Hair follicular keratinocyte (primary cell): ENCODE measurements around the gene TPMT. TPM values are rescaled to one million over a fixed set of nuclear protein-coding genes. Genes with fewer than 3 reads are reported as not detected.

Source experiments
- total RNA-seq: library from RNA; depleted of rRNA; stranded (reverse); fragments of >200 nt; gene quantifications from 2 replicates; pipeline ENCODE4 v1.2.3, GENCODE V29; 2015

Gene TPMT
- 12.3 and 18.5 TPM in 2 replicates for total RNA-seq

DNA sequence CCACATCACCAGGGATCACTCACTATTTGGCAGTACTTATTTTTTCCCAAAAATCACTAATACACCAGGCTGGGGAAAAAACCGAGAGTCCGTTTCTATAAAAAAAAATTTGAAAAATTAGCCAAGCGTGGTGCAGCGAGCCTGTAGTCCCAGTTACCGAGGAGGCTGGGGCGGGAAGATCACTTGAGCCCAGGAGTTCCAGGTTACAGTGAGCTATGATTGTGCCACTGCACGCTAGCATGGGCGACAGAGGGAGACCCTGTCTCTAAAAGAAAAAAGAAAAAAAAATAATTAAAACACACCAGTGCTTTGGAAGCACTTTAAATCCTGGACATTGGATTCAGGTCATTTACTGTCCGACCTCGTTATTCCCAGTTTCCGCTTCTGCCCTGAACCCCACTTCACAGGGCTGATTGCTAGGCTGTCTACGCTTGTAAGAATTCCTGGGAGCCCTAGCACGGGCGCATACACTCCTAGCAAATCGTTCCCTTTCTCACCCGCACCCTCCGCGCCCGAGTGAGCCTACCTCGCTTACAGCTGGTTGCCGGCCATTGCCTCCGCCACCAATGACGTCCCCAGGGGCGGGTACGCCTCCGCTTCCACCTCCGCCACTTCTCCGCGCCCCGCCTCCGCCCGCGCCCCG, at the start of gene TPMT:
Gene TPMT (minus strand): TSS at position 571 of the 643 bp plus-strand sequence. CDS start 5,950 bp downstream, outside the sequence.

DNA sequence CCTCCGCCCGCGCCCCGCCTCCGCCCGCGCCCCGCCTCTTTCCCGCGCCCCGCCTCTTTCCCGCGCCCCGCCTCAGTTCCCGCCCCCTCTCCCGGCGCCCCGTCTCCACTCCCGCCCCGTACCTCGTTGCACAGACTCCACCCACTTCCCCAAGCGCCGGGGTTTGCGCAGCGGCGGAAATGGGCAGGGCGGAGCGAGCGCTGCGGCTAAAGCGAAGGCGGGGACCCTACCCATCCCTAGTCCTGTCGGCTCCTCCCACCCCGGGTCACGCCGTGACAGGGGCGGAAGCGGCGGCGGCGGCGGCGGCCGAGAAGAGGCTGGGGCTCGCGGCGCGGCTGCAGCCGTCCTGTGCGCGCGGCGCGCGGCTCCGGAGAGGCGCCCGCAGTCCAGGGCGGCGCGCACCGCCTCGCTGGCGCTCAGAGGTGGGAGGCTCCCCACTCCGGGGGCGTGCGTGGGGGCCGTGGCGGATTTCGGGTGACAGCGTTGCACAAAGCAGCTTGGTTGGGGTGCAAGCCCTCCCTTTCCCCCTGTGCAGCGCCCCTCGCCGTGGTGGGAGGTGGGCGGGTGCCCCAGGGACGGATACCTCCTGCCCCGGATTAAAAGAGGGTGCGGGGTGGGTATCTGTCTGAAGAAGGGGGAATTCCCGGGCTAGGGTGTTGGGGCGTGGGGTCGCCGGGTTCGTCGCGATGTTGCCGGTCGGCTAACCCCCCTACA, 430 bp upstream of the TPMT start, which contains the start of gene KDM1B:
Gene KDM1B (plus strand): TSS at position 273 of the 714 bp plus-strand sequence. CDS start 4,474 bp downstream, outside the sequence.

DNA sequence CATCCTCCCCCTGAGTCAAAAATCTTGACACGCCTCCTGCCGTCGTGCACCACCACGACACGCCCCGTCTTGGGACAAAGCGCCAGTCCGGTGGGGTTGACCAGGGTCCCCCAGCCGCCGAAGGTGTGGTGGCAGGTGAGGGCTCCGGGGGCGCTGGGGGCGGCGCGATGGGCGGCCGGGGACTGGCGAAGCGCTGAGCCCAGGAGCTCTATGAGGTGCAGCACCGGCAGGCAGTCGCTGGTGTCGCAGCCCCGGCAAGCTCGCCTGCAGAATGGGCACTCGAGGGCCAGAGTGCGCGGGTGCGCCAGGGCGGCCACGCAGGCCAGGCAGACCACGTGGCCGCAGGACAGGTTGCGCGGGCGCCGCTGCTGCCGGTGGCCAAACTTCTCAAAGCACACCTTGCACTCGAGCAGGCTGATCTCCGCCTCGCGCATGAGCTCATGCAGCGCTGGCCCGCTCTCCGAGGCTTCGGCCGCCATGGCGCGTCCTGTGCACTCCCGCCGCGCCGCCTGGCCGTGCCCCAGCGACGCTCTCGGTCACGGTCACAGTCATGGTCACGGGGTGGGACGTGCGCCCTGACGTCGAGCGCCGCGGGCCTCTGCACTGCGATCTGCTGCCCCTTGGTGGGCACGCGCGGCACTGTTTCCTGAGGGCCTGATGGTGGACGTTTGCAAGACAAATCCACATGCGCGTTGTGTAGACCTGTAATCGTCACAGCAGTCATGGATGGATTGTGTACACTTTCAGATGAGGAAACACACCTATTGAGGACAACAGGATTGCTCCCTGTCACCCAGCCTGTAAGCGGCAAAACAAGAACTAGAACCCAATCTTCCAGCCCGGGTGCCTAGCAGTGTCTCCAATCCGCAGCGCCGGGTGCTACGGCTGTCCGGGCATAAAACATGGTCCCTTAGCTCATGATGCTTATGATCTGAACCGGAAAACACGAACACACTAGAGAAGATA, 32.5 kb downstream of the TPMT start, which contains the start of gene NHLRC1:
Gene NHLRC1 (minus strand): TSS at position 550 of the 966 bp plus-strand sequence. CDS start 71 bp downstream, at position 479.

Other genes with a start within 250 kb of the TPMT start
- gene KIF13A, start 167.4 kb downstream of the TPMT start, total RNA-seq = 34.6 and 48.6 TPM in 2 replicates
- 2.0 and 3.0 TPM in 2 replicates for gene NHLRC1, start 32.4 kb downstream of the TPMT start, total RNA-seq
- gene KDM1B, start 345 bp upstream of the TPMT start, total RNA-seq = 19.2 and 20.9 TPM in 2 replicates
- gene DEK, start 109.5 kb upstream of the TPMT start, total RNA-seq = 69.8 and 132 TPM in 2 replicates
- gene RNF144B, start 232.3 kb upstream of the TPMT start, total RNA-seq = 12.2 and 16.9 TPM in 2 replicates